Heart left ventricle (tissue), 13 donors: ENCODE measurements around the gene NCDN.

Source experiments
- CTCF ChIP-seq, 12 donors: fragments of 200-600 bp; sonication (generic) in 4 of 12; IDR thresholded peaks; one replicate each; pipeline versions ENCODE4 v1.5.0 to v1.8.0; 2018 to 2022; ENCODE audit warnings: antibody characterized with exemption in 12 of 12, mild to moderate bottlenecking in 5 of 12
- POLR2A ChIP-seq, 2 donors: fragments of 450-650 bp; IDR thresholded peaks; one replicate each; pipeline ENCODE4 v1.6.1; 2017; ENCODE audit warnings: antibody characterized with exemption in 2 of 2, mild to moderate bottlenecking in 2 of 2, moderate library complexity in 2 of 2
- donor health status: ischemic (EF 13 %, LVEDD 7.1; RV severe dilation, severe dysfunction).
- donor health status: DM: no; HTN: yes; CAD: no.
- donor health status: DM: no; HTN: no; CAD: no.
- donor health status: ischemic (EF 25% LVEDD 6.9; RV normal size, moderate dysfunction).
- donor health status: ischemic (EF 25% LVEDD 5.7; RV mildly dilated, moderate dysfunction).
- donor health status: ischemic (EF 35%, LVEDD 5.7; RV mildly dilated, moderate dysfunction).
- donor health status: nonischemic (EF 11% LVEDD 7.7; RV severe dilation, severe dysfunction).
- donor health status: DM: yes; HTN: yes; CAD: no.
- donor health status: PGD.
- donor health status: ischemic (EF 29% LVEDD 5.4; RV normal size, mild dysfunction).
- donor health status: nonischemic (EF 23%, LVEDD 6.1; RV moderate dilation, normal function).

- TF ChIP-seq CTCF (IDR thresholded peaks at IDR 0.05) (no peak), POLR2A (IDR thresholded peaks at IDR 0.05) (no peak)
Measured at GRCh38 chr1:35590476-35591040, 33.0 kb downstream of the NCDN start.
